Measurements from ENCODE around the gene MYZAP.

- TF ChIP-seq CTCF (IDR thresholded peaks at IDR 0.05), result no peak
- TF ChIP-seq POLR2A (IDR thresholded peaks at IDR 0.05), result no peak
- no peak for TF ChIP-seq EP300 (IDR thresholded peaks at IDR 0.05)
Measured at GRCh38 chr15:57685306-57686095, 93.8 kb downstream of the MYZAP start.
